Measurements from ENCODE around the gene UBE2E2. TPM values are rescaled to one million over a fixed set of nuclear protein-coding genes. Genes with fewer than 3 reads are reported as not detected.

Gene UBE2E2
- 55.8 and 68.5 TPM in 2 replicates for total RNA-seq (ENCODE audit: low replicate concordance)
- long read RNA-seq, partial matches to known transcripts: 1 of 4 reads
- long read RNA-seq, other reads (novel, unspliced or antisense): 2 of 4 reads

DNA sequence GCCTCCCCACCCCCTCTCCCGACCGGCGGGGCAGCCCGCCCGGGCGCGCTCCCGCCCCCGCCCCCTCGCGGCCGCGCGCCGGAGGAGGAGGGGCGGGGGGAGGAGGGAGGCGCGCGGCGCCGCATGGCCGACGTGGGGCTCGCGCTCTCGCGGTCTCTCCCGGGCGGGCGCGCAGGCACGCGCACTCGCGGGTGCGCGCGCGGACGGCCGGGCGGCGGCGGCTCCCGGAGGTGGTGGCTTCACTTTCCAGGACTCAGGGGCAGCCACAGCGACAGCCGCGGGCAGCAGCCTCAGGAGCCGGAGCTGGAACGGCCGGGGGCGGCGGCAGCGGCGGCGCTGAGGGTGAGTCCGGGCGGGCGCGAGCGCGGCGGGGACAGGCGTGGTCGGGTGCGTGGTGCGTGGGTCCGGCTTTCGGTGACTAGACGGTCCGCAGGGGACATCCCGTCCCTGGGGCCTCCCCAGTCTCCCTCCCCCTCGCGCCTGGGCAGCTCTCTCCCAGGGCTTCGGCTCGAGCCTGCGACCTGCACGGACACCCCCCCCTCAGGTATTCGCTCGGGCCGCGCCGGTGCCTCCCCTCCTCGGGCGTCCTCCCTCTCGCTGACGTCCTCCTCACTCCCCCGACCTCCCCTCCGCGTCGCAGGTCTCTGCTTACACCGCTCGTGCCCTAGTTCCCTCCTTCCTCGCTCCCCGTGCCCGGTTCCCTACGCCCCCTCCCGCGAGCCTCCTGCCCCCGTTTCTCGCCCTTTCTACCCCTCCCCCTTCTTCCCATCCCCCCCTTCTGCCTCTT lies at the start of gene UBE2E2:
Gene UBE2E2 (plus strand): TSS at position 407 of the 787 bp plus-strand sequence.
- Mint-ChIP-seq H3K27me3 (peaks cover 29% of the 10 kb centered on the region), H3K27ac (peak within 1 kb of the TSS; percentile 85), H3K9me3 (no peaks in the 10 kb centered on the region), H3K4me3 (peak within 1 kb of the TSS; percentile 96), H3K36me3 (no peaks in the 10 kb centered on the region), H3K4me1 (ENCODE audit: unreplicated experiment) (peaks cover 17% of the 10 kb centered on the region)
- peak; percentile 84 for DNase-seq (ENCODE audit: extremely low spot score, unreplicated experiment)
- TF ChIP-seq, protein P1, sequence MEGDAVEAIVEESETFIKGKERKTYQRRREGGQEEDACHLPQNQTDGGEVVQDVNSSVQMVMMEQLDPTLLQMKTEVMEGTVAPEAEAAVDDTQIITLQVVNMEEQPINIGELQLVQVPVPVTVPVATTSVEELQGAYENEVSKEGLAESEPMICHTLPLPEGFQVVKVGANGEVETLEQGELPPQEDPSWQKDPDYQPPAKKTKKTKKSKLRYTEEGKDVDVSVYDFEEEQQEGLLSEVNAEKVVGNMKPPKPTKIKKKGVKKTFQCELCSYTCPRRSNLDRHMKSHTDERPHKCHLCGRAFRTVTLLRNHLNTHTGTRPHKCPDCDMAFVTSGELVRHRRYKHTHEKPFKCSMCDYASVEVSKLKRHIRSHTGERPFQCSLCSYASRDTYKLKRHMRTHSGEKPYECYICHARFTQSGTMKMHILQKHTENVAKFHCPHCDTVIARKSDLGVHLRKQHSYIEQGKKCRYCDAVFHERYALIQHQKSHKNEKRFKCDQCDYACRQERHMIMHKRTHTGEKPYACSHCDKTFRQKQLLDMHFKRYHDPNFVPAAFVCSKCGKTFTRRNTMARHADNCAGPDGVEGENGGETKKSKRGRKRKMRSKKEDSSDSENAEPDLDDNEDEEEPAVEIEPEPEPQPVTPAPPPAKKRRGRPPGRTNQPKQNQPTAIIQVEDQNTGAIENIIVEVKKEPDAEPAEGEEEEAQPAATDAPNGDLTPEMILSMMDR (conservative IDR thresholded peaks at IDR 0.05): no peak

DNA sequence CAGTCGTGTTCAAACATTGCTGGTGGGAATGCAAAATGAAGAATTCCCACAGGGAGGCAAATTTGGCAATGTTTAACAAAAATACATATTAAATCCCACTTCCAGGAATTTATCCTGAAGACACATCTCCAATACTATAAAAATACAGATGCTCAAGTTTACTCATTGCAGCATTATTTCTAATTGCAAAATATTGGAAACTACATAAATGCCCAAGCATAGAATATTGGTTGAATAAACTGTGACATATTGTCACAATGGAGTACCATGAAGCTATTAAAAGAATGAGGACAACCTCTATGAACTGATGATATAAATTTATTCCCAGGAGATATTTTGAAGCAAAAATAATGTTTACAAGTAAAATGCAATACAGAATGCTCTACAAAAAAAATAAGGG lies 49.7 kb upstream of the UBE2E2 start:
- H3K4me3 Mint-ChIP-seq: no peak overlapping the region
- H3K27me3 Mint-ChIP-seq: no peaks in the 10 kb centered on the region
- H3K4me1 Mint-ChIP-seq (ENCODE audit: unreplicated experiment): peaks cover 11% of the 10 kb centered on the region
- no peaks in the 10 kb centered on the region for H3K36me3 Mint-ChIP-seq
- peaks cover 9% of the 10 kb centered on the region for H3K9me3 Mint-ChIP-seq
- TF ChIP-seq, protein P1 (conservative IDR thresholded peaks at IDR 0.05): no peak
- DNase-seq (ENCODE audit: extremely low spot score, unreplicated experiment): no peak
- H3K27ac Mint-ChIP-seq: no peak overlapping the region

DNA sequence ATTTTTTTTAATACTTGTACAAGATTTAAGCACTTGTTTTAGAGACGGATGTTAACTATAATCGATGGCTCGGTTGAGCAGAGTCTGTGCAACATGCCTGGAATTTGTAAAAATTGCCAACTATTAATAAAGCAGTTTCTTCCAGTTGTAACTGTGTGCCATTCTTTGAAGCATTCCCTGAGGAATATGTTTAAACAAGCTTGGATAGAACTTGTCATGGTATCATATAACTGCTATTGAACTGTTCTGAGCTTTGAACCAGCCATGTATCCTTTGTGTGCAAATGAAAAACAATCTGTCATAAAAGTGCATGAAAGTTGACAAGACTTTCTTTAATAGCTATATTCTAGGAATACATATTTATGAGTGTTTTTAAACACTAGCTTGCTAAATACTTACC lies 45.8 kb upstream of the UBE2E2 start:
- peaks cover 22% of the 10 kb centered on the region for H3K4me1 Mint-ChIP-seq (ENCODE audit: unreplicated experiment)

DNA sequence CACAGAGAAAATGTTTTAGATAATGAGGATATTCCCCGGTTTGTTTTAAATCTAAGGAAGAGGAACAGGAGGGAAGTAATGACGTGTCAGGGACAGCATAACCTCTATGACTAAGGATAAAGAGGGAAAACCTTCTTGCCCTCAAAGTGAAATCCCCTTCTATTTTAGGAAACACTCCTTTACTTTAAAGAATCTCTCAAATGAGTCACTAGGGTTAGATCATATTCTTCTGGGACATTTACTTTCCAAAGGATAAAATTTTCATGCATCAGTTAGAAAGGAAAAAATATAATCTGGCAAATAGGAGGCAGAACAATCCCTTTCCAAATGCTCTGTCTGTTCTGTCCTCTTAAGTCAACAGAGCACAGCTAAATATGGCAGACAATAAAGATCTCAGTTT lies 43.2 kb upstream of the UBE2E2 start:
- TF ChIP-seq, protein P1 (conservative IDR thresholded peaks at IDR 0.05): no peak
- H3K36me3 Mint-ChIP-seq: no peaks in the 10 kb centered on the region
- no peak overlapping the region for H3K4me3 Mint-ChIP-seq
- H3K4me1 Mint-ChIP-seq (ENCODE audit: unreplicated experiment): peaks cover 22% of the 10 kb centered on the region
- no peak for DNase-seq (ENCODE audit: extremely low spot score, unreplicated experiment)
- peaks cover 7% of the 10 kb centered on the region for H3K9me3 Mint-ChIP-seq
- no peak overlapping the region for H3K27ac Mint-ChIP-seq
- H3K27me3 Mint-ChIP-seq: peaks cover 4% of the 10 kb centered on the region

More for the DNA sequence above, 45.8 kb upstream of the UBE2E2 start:
- Mint-ChIP-seq H3K27ac (no peak overlapping the region), H3K4me3 (no peak overlapping the region), H3K9me3 (peaks cover 9% of the 10 kb centered on the region), H3K27me3 (peaks cover 4% of the 10 kb centered on the region), H3K36me3 (no peaks in the 10 kb centered on the region)
- TF ChIP-seq, protein P1 (conservative IDR thresholded peaks at IDR 0.05): no peak
- no peak for DNase-seq (ENCODE audit: extremely low spot score, unreplicated experiment)

DNA sequence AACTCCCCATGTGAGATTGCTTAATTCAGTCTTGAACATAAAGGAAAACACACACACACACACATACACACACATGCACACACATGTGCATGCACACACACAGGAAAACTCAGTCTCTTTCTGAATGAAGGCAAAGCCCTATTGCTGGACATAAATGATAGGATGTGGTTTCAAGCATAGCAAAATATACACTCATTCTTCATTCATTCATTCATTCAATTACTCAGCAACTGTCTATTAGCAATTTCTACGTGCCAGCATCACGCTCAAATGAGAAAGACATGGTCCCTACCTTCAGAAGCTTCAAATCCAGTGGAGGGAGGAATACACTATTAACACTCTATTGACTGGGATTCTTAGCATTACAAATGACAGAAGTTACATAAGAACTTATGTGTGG lies 41.8 kb upstream of the UBE2E2 start:
- no peak overlapping the region for H3K4me3 Mint-ChIP-seq
- DNase-seq (ENCODE audit: extremely low spot score, unreplicated experiment): no peak
- H3K4me1 Mint-ChIP-seq (ENCODE audit: unreplicated experiment): peaks cover 22% of the 10 kb centered on the region
- H3K27me3 Mint-ChIP-seq: peaks cover 4% of the 10 kb centered on the region
- TF ChIP-seq, protein P1 (conservative IDR thresholded peaks at IDR 0.05): no peak
- no peaks in the 10 kb centered on the region for H3K36me3 Mint-ChIP-seq
- H3K9me3 Mint-ChIP-seq: no peaks in the 10 kb centered on the region
- no peak overlapping the region for H3K27ac Mint-ChIP-seq
